Fibroblast of skin of abdomen (primary cell): ENCODE data around the gene MED20.

Source experiments
- DNase-seq: peaks from one replicate; pipeline ENCODE4 v3.0.0-alpha.2; 2013

MED20 gene

GRCh38 chr6:41940759-41941279 is 19.9 kb upstream of the MED20 start:
- peak; percentile 17 for DNase-seq

GRCh38 chr6:41939848-41940758 is 19.2 kb upstream of the MED20 start:
- peak; percentile 77 for DNase-seq

GRCh38 chr6:41939176-41939847 is 18.4 kb upstream of the MED20 start:
- DNase-seq, result peak; percentile 53

- DNase-seq, result no peak
Observed at GRCh38 chr6:41938590-41939175, 17.7 kb upstream of the MED20 start.

- DNase-seq, result no peak
Observed at GRCh38 chr6:41937861-41938574, 17.1 kb upstream of the MED20 start.

GRCh38 chr6:41937472-41937860 is 16.5 kb upstream of the MED20 start:
- DNase-seq, result no peak

- DNase-seq, result peak; percentile 79
Observed at GRCh38 chr6:41936073-41936837, 15.3 kb upstream of the MED20 start.

- no peak for DNase-seq
Observed at GRCh38 chr6:41935685-41936072, 14.7 kb upstream of the MED20 start.

- no peak for DNase-seq
Observed at GRCh38 chr6:41935193-41935574, 14.2 kb upstream of the MED20 start.

GRCh38 chr6:41934278-41935192 is 13.6 kb upstream of the MED20 start:
- DNase-seq, result no peak

- DNase-seq, result no peak
Observed at GRCh38 chr6:41932378-41932777, 11.4 kb upstream of the MED20 start.

GRCh38 chr6:41931792-41932191 is 10.9 kb upstream of the MED20 start:
- DNase-seq, result no peak

- DNase-seq, result no peak
Observed at GRCh38 chr6:41929924-41930323, 9.0 kb upstream of the MED20 start.

- DNase-seq, result no peak
Observed at GRCh38 chr6:41927253-41927652, 6.3 kb upstream of the MED20 start.

- no peak for DNase-seq
Observed at GRCh38 chr6:41922154-41922553, 1.2 kb upstream of the MED20 start.

- DNase-seq, result no peak
Observed at GRCh38 chr6:41921712-41921998, 716 bp upstream of the MED20 start.

- DNase-seq, result peak; percentile 95
Observed at GRCh38 chr6:41917528-41917927, 3.4 kb downstream of the MED20 start.

GRCh38 chr6:41914869-41915530 is 5.9 kb downstream of the MED20 start:
- no peak for DNase-seq

- no peak for DNase-seq
Observed at GRCh38 chr6:41914343-41914742, 6.6 kb downstream of the MED20 start.

- DNase-seq, result no peak
Observed at GRCh38 chr6:41909727-41910126, 11.2 kb downstream of the MED20 start.
